Cardiac muscle cell (in vitro differentiated cells and primary cell): Measurements from ENCODE around the gene PRM2. TPM values are rescaled to one million over a fixed set of nuclear protein-coding genes. Genes with fewer than 3 reads are reported as not detected.

Experiments
- DNase-seq, 2 donors: peaks; one replicate each; pipeline versions ENCODE4 v3.0.0 to v3.0.0-alpha.2; 2010 to 2017; ENCODE audit warnings: low read depth in 1 of 2, low spot score in 1 of 2
- H3K27ac ChIP-seq: fragments of 200-600 bp; sonication (generic); 2 replicates; pipeline ENCODE4 v1.5.1; 2016
- H3K27me3 ChIP-seq: fragments of 200-600 bp; sonication (generic); 2 replicates; pipeline ENCODE4 v1.6.0; 2016; ENCODE audit warnings: control low read depth
- H3K36me3 ChIP-seq: fragments of 200-600 bp; sonication (generic); 2 replicates; pipeline ENCODE4 v1.5.1; 2016; ENCODE audit warnings: control low read depth
- H3K4me1 ChIP-seq: fragments of 200-600 bp; sonication (generic); 2 replicates; pipeline ENCODE4 v1.8.1; 2017; ENCODE audit warnings: low read depth, mild to moderate bottlenecking, mixed run types
- H3K4me3 ChIP-seq: fragments of 200-600 bp; sonication (generic); 2 replicates; pipeline ENCODE4 v1.5.1; 2016; ENCODE audit warnings: mild to moderate bottlenecking
- H3K9me3 ChIP-seq: fragments of 200-600 bp; sonication (generic); 2 replicates; pipeline ENCODE4 v1.5.1; 2017; ENCODE audit warnings: low read depth, mild to moderate bottlenecking, control low read depth
- CTCF ChIP-seq: IDR thresholded peaks from 2 replicates; pipeline ENCODE4 v1.5.1; 2012; ENCODE audit warnings: low read depth, mild to moderate bottlenecking, low read length
- polyA plus RNA-seq: library from polyadenylated mRNA; unstranded; fragments of >200 nt; fragmentation: Nextera tagmentation; extraction: Ambion mirVana; gene quantifications from 2 replicates; pipeline ENCODE4 v1.2.1, GENCODE V29; 2016
- total RNA-seq: library from RNA; depleted of rRNA; stranded (reverse); fragments of >200 nt; gene quantifications from 2 replicates; pipeline ENCODE4 v1.2.3, GENCODE V29; 2016

The PRM2 gene
- total and polyA plus RNA-seq, 2 experiments from 2014 or later = 0.42 TPM; not detected in 1

DNA sequence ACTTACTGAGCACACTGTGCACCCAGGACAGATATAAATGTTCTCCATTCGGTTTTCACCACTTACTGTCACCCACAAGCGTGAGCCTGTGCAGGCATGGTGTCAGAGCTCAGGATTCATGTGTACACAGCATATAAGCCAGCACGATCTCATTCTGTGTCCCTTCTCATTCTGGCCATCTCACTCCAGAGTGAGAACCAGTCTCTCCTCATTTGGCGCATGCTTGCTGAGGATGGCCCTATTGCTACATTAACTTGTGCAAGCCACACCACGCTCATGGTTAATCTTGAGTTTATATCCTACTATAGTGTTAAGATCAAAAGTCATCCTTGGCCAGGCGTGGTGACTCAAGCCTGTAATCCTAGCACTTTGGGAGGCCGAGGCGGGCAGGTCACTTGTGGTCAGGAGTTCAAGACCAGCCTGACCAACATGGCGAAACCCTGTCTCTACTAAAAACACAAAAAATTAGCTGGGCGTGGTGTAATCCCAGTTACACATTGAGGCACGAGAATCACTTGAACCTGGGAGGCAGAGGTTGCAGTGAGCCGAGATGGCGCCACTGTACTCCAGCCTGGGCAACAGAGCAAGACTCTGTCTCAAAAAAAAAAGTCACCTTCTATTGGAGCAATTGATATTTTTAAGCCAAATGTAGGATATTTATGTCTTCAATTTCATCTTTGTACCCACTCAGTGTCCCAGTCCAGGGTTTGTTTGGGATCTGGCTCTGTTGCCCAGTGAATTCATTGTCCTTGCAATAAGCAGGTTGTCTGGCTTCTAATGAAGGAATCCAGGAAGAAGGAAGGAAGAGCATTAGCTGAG, 41.2 kb downstream of the PRM2 start:
- Histone ChIP-seq H3K36me3 (no peaks in the 10 kb centered on the region), H3K9me3 (no peaks in the 10 kb centered on the region), H3K4me1 (no peaks in the 10 kb centered on the region), H3K27me3 (no peaks in the 10 kb centered on the region), H3K27ac (no peak overlapping the region), H3K4me3 (no peak overlapping the region)
- TF ChIP-seq CTCF = no peak
- no peak for DNase-seq

DNA sequence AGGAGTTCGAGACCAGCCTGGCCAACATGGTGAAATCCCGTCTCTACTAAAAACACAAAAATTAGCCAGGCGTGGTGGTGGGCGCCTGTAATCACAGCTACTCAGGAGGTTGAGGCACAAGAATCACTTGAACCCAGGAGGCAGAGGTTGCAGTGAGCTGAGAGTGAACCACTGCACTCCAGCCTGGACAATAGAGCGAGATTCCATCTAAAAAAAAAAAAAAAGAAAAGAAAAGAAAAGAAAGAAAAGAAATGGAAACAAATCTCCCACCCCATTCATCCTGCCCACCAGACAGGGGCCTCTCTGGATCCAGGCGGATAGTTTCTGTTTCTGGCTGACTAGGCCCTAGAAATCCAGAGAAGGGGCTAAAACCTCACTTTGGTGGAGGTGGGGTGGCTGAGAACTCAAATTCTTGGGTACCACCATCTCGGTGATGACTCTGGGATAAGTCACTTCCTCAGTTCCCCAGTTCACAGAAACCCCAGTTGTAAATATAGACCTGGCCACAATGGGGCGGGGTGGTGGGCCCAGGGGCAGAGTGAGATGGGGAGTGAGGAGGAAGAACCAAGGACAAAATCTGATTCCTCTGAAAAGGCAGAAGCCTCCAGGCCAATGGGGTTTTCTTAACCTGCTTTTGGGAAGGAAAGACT, 42.4 kb downstream of the PRM2 start:
- DNase-seq = no peak
- no peaks in the 10 kb centered on the region for H3K27me3 ChIP-seq
- no peaks in the 10 kb centered on the region for H3K36me3 ChIP-seq
- no peaks in the 10 kb centered on the region for H3K4me1 ChIP-seq
- H3K4me3 ChIP-seq = no peak overlapping the region
- H3K27ac ChIP-seq = no peak overlapping the region
- TF ChIP-seq CTCF = no peak
- no peaks in the 10 kb centered on the region for H3K9me3 ChIP-seq

DNA sequence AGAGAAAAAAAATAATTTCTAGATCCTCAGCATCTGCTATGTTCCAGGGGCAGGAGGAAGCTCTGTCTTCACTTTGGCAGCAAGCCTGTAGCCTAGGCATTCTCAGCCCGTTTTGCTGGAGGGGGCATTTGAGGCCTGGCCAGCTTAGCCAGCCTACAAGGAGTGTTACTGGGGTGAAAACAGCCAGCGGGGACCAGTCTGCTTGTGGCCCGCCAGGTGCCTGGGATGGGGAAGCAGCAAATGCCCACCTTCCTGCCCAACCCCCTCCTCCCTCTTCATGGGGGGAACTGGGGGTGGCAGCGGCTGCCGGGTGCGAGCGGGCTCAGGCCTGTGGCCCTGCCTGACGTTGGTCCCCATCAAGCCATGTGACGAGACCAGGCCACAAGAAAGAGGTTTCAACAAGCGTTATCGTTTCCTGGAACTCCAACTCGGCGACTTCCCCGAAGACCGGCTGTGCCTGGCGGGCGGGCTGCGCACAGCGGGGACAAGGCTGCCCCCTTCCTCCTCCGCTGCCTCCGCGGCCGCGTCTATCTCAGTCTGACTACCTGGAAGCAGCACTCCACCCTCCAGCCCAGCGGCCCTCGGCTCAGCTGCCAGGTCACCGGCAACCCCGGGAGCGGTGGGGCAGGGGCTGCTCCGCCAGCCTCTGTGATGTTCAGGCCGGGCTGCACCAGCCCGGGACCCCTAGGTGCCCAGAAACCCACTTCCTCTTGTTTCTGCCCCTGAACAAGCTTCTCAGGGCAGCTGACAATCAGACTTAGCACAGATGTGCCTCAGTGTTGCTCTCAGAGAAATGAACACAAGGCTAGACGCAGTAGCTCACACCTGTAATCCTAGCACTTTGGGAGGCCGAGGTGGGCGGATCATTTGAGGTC, 43.2 kb downstream of the PRM2 start:
- Histone ChIP-seq H3K4me1 (no peaks in the 10 kb centered on the region), H3K27ac (no peak overlapping the region), H3K36me3 (no peaks in the 10 kb centered on the region), H3K4me3 (no peak overlapping the region), H3K9me3 (no peaks in the 10 kb centered on the region), H3K27me3 (no peaks in the 10 kb centered on the region)
- no peak for DNase-seq
- no peak for TF ChIP-seq CTCF

- H3K9me3 ChIP-seq = no peaks in the 10 kb centered on the region
- no peaks in the 10 kb centered on the region for H3K27me3 ChIP-seq
- no peaks in the 10 kb centered on the region for H3K4me1 ChIP-seq
- no peak for TF ChIP-seq CTCF
- DNase-seq = no peak
- no peak overlapping the region for H3K27ac ChIP-seq
- H3K4me3 ChIP-seq = no peak overlapping the region
- H3K36me3 ChIP-seq = no peaks in the 10 kb centered on the region
Observed at GRCh38 chr16:11232302-11232851, 43.9 kb downstream of the PRM2 start.

DNA sequence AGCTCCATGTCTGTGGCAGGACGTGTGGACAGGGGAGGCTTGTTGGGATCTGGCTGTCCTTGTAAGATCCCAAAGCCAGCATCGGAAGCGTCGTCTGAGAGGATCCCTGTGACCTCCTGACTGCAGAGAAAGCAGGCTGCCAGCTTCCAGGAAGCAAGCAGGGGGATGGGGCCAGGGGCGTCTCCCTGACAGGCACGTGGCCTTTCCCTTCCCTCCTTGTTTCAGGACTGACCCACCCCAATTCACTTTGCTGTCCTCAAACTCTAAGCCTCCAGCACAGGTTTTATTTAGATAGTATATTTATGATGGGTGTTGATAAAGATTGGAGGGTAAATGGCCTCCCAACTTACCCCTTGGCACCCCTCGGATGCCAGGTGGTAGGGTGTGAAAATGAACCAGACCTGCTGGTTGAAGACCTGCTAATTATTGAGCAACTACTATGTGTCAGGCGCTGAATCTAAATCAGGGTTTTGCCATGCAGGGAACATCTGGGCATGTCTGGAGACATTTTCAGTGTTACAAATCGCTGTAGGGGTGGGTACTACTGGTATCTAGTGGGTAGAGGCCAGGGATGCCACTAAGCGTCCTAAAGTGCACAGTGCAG, 44.8 kb downstream of the PRM2 start:
- H3K27ac ChIP-seq = no peak overlapping the region
- no peaks in the 10 kb centered on the region for H3K36me3 ChIP-seq
- no peak for DNase-seq
- TF ChIP-seq CTCF = no peak
- H3K4me3 ChIP-seq = no peak overlapping the region
- no peaks in the 10 kb centered on the region for H3K27me3 ChIP-seq
- H3K9me3 ChIP-seq = no peaks in the 10 kb centered on the region
- H3K4me1 ChIP-seq = no peaks in the 10 kb centered on the region
